HEK293 (cell line): ENCODE results near the gene KCNT1.

Experiments used
- CTCF ChIA-PET: fragments of 350-600 bp; formaldehyde crosslinking; extraction: SDS; loops from one replicate; lab custom pipeline; 2021; ENCODE audit warnings: antibody characterized with exemption; lab: Yijun Ruan, JAX
- POLR2A ChIA-PET: fragments of 300-600 bp; formaldehyde crosslinking; extraction: SDS; loops from one replicate; lab custom pipeline; 2020; ENCODE audit warnings: antibody characterized with exemption, inconsistent platforms; lab: Yijun Ruan, JAX
- H3K27ac ChIP-seq: fragments of 200-500 bp; sonication (Bioruptor generic); 2 replicates; pipeline ENCODE4 v1.5.1; 2014; ENCODE audit warnings: low read depth, low read length, control low read depth, inconsistent platforms; ENCODE audit errors: extremely low read depth
- H3K36me3 ChIP-seq, 2 experiments: fragments of 200-500 bp in 1 of 2; sonication (Bioruptor generic) in 1 of 2; 1 replicate in 1 of 2; 2 replicates in 1 of 2; pipeline ENCODE4 v1.5.1; 2014 to 2017; ENCODE audit warnings: inconsistent platforms in 2 of 2, low read length in 2 of 2; ENCODE audit not compliant: control insufficient read depth in 2 of 2, insufficient read depth in 1 of 2
- H3K4me1 ChIP-seq: fragments of 200-500 bp; sonication (Bioruptor generic); 2 replicates; pipeline ENCODE4 v1.5.1; 2014; ENCODE audit warnings: mild to moderate bottlenecking, low read length, inconsistent platforms; ENCODE audit not compliant: control insufficient read depth, insufficient read depth
- H3K4me3 ChIP-seq: 2 replicates; pipeline ENCODE4 v1.5.1; 2011; ENCODE audit warnings: low read depth, mild to moderate bottlenecking, control low read depth, low read length, moderate library complexity
- H3K9me3 ChIP-seq: fragments of 200-500 bp; sonication (Bioruptor generic); 2 replicates; pipeline ENCODE4 v1.5.1; 2014; ENCODE audit warnings: low read depth, low read length, inconsistent platforms; ENCODE audit not compliant: control insufficient read depth, insufficient read depth
- PATZ1 ChIP-seq: fragments of 450-650 bp; formaldehyde crosslinking; IDR thresholded peaks from 2 replicates; pipeline ENCODE4 v1.5.1; 2016; ENCODE audit warnings: missing biosample characterization, missing genetic modification characterization
- PBX3 ChIP-seq: sonication (generic); formaldehyde crosslinking; IDR thresholded peaks from 2 replicates; pipeline ENCODE4 v1.8.1; 2022; ENCODE audit warnings: mild to moderate bottlenecking, moderate library complexity, missing genetic modification reagents
- PRDM2 ChIP-seq: fragments of 450-650 bp; formaldehyde crosslinking; IDR thresholded peaks from 2 replicates; pipeline ENCODE4 v1.5.1; 2016; ENCODE audit warnings: missing biosample characterization, missing genetic modification characterization, borderline replicate concordance
- SP3 ChIP-seq: fragments of 450-650 bp; formaldehyde crosslinking; IDR thresholded peaks from 2 replicates; pipeline ENCODE4 v1.5.1; 2016; ENCODE audit warnings: missing biosample characterization, missing genetic modification characterization
- ZBTB17 ChIP-seq: fragments of 450-650 bp; formaldehyde crosslinking; IDR thresholded peaks from 2 replicates; pipeline ENCODE4 v1.5.1; 2016; ENCODE audit warnings: missing biosample characterization, missing genetic modification characterization
- ZBTB49 ChIP-seq: fragments of 450-650 bp; formaldehyde crosslinking; IDR thresholded peaks from 2 replicates; pipeline ENCODE4 v1.5.1; 2016; ENCODE audit warnings: missing biosample characterization, missing genetic modification characterization, low read depth
- ZFHX2 ChIP-seq: fragments of 450-650 bp; formaldehyde crosslinking; conservative IDR thresholded peaks from 2 replicates; pipeline ENCODE4 v1.5.1; 2016; ENCODE audit warnings: missing biosample characterization, missing genetic modification characterization
- ZNF112 ChIP-seq: fragments of 450-650 bp; formaldehyde crosslinking; IDR thresholded peaks from 2 replicates; pipeline ENCODE4 v1.5.0; 2017; ENCODE audit warnings: missing biosample characterization, missing genetic modification characterization
- ZNF2 ChIP-seq: fragments of 450-650 bp; formaldehyde crosslinking; IDR thresholded peaks from 2 replicates; pipeline ENCODE4 v1.5.1; 2016; ENCODE audit warnings: missing biosample characterization, missing genetic modification characterization
- ZNF214 ChIP-seq: fragments of 450-650 bp; formaldehyde crosslinking; IDR thresholded peaks from 2 replicates; pipeline ENCODE4 v1.5.1; 2017; ENCODE audit warnings: missing biosample characterization, mild to moderate bottlenecking, missing genetic modification characterization, borderline replicate concordance
- ZNF24 ChIP-seq: fragments of 450-650 bp; formaldehyde crosslinking; IDR thresholded peaks from 2 replicates; pipeline ENCODE4 v1.5.1; 2016; ENCODE audit warnings: missing biosample characterization, missing genetic modification characterization
- ZNF341 ChIP-seq: fragments of 450-650 bp; formaldehyde crosslinking; IDR thresholded peaks from 2 replicates; pipeline ENCODE4; 2016; ENCODE audit warnings: low read depth, missing biosample characterization, missing genetic modification characterization
- TF ChIP-seq, protein P1 (sequence below): fragments of 450-650 bp; formaldehyde crosslinking; IDR thresholded peaks from 2 replicates; pipeline ENCODE4 v1.5.1; 2017; ENCODE audit warnings: missing biosample characterization, missing genetic modification characterization
- TF ChIP-seq, protein P2 (sequence below): fragments of 450-650 bp; formaldehyde crosslinking; IDR thresholded peaks from 2 replicates; pipeline ENCODE4 v1.5.1; 2017; ENCODE audit warnings: missing biosample characterization, missing genetic modification characterization

KCNT1 gene

GRCh38 chr9:135662758-135663450 lies 39.1 kb upstream of the KCNT1 start, which contains the start of gene LCN9 (continued):
- TF ChIP-seq PATZ1 (tag by site-specific recombination) = no peak
- TF ChIP-seq, all 188 proteins: peak for 0

- H3K27ac ChIP-seq = no peak overlapping the region
- TF ChIP-seq PBX3 (no peak), ZFHX2 (tag by site-specific recombination) (no peak), ZNF214 (no peak), ZBTB49 (tag by site-specific recombination) (no peak)
- TF ChIP-seq, protein P1, sequence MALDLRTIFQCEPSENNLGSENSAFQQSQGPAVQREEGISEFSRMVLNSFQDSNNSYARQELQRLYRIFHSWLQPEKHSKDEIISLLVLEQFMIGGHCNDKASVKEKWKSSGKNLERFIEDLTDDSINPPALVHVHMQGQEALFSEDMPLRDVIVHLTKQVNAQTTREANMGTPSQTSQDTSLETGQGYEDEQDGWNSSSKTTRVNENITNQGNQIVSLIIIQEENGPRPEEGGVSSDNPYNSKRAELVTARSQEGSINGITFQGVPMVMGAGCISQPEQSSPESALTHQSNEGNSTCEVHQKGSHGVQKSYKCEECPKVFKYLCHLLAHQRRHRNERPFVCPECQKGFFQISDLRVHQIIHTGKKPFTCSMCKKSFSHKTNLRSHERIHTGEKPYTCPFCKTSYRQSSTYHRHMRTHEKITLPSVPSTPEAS (tag by site-specific recombination) = no peak
- TF ChIP-seq, all 188 proteins: peak for 0
- ChIA-PET CTCF (no interaction called here), POLR2A (no interaction called here)
- Histone ChIP-seq H3K9me3 (no peaks in the 10 kb centered on the region), H3K36me3 (no peaks in the 10 kb centered on the region), H3K4me1 (no peaks in the 10 kb centered on the region), H3K4me3 (no peak overlapping the region)
Measured at GRCh38 chr9:135663451-135663770, 38.6 kb upstream of the KCNT1 start.

DNA sequence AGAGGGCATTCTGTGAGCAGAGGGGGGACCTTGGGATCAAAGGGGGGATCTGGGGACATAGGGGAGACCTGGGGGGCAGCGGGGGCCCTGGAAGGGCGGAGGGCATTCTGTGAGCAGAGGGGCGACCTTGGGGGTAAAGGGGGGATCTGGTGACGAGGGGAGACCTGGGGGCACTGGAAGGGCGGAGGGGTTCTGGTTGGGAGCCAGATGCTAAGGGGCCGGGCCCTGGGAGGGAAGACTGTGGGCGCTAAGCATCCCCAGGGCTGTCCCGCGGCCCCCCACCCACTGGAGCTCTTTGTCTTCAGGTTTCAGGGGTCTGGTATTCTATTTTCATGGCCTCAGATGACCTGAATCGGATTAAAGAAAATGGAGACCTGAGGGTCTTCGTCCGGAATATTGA lies 38.1 kb upstream of the KCNT1 start:
- Histone ChIP-seq H3K36me3 (no peaks in the 10 kb centered on the region), H3K27ac (no peak overlapping the region), H3K4me1 (no peaks in the 10 kb centered on the region), H3K9me3 (no peaks in the 10 kb centered on the region), H3K4me3 (no peak overlapping the region)
- ChIA-PET CTCF (no interaction called here), POLR2A (no interaction called here)
- TF ChIP-seq ZBTB17 (no peak), SP3 (tag by site-specific recombination) (no peak), ZNF24 (tag by site-specific recombination) (no peak), ZNF341 (tag by site-specific recombination) (no peak), ZNF112 (tag by site-specific recombination) (no peak), ZNF2 (tag by site-specific recombination) (no peak), PRDM2 (tag by site-specific recombination) (no peak)
- TF ChIP-seq, protein P2, sequence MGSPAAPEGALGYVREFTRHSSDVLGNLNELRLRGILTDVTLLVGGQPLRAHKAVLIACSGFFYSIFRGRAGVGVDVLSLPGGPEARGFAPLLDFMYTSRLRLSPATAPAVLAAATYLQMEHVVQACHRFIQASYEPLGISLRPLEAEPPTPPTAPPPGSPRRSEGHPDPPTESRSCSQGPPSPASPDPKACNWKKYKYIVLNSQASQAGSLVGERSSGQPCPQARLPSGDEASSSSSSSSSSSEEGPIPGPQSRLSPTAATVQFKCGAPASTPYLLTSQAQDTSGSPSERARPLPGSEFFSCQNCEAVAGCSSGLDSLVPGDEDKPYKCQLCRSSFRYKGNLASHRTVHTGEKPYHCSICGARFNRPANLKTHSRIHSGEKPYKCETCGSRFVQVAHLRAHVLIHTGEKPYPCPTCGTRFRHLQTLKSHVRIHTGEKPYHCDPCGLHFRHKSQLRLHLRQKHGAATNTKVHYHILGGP (tag by site-specific recombination) = no peak
